ENCODE results near the gene SLC50A1. TPM values are rescaled to one million over a fixed set of nuclear protein-coding genes. Genes with fewer than 3 reads are reported as not detected.

SLC50A1 gene
- total and polyA plus RNA-seq, 11 donors = 5.4 to 36.0 (median 10.5) TPM

- no peaks in the 10 kb centered on the region for H3K36me3 ChIP-seq
- H3K4me3 ChIP-seq = no peak overlapping the region
- WGBS, 4 donors = 78 to 82% (median 80%) methylated on average over 7 of the region's 7 CpGs
- H3K4me1 ChIP-seq = peaks cover 0 to 21% (median 10%) of the 10 kb centered on the region in 12 donors
- no peaks in the 10 kb centered on the region for H3K27me3 ChIP-seq
- DNase-seq (no peak), ATAC-seq (peak; percentile 35 to 62 (median 50))
- no peaks in the 10 kb centered on the region for H3K9me3 ChIP-seq
- H3K27ac ChIP-seq = peak overlapping the region in 2 of 12 donors; percentile 9 to 13
- intact Hi-C loops (cut with DNase I) = no loop called here
- TF ChIP-seq POLR2A (IDR thresholded peaks at IDR 0.05) = no peak
- TF ChIP-seq CTCF (IDR thresholded peaks at IDR 0.05) = no peak
Observed at GRCh38 chr1:155104605-155105534, 30.8 kb upstream of the SLC50A1 start.

- peaks cover 0 to 21% (median 10%) of the 10 kb centered on the region in 12 donors for H3K4me1 ChIP-seq
- peak overlapping the region in 1 of 12 donors; percentile 9 for H3K27ac ChIP-seq
- ATAC-seq (peak; percentile 41 to 69 (median 56)), DNase-seq (peak in 1 of 5 donors; percentile 47)
- no peaks in the 10 kb centered on the region for H3K27me3 ChIP-seq
- WGBS, 4 donors = 52 to 69% (median 59%) methylated on average over 7 of the region's 7 CpGs
- H3K36me3 ChIP-seq = no peaks in the 10 kb centered on the region
- TF ChIP-seq CTCF (IDR thresholded peaks at IDR 0.05) (no peak), POLR2A (IDR thresholded peaks at IDR 0.05) (no peak)
- no peak overlapping the region for H3K4me3 ChIP-seq
- H3K9me3 ChIP-seq = no peaks in the 10 kb centered on the region
- intact Hi-C loops (cut with DNase I) = no loop called here
Observed at GRCh38 chr1:155105604-155106011, 30.0 kb upstream of the SLC50A1 start.

GRCh38 chr1:155106862-155107261 lies 28.8 kb upstream of the SLC50A1 start:
- peaks cover 0 to 15% (median 10%) of the 10 kb centered on the region in 12 donors for H3K4me1 ChIP-seq
- DNase-seq (no peak), ATAC-seq (no peak)
- intact Hi-C loops (cut with DNase I) = no loop called here
- 75 to 80% (median 77%) methylated on average over 6 of the region's 6 CpGs for WGBS, 4 donors
- H3K36me3 ChIP-seq = no peaks in the 10 kb centered on the region
- H3K9me3 ChIP-seq = no peaks in the 10 kb centered on the region
- no peak for TF ChIP-seq CTCF (IDR thresholded peaks at IDR 0.05)
- TF ChIP-seq POLR2A (IDR thresholded peaks at IDR 0.05) = no peak
- no peak overlapping the region for H3K4me3 ChIP-seq
- H3K27ac ChIP-seq = no peak overlapping the region
- H3K27me3 ChIP-seq = no peaks in the 10 kb centered on the region
